Keratinocyte (primary cell): ENCODE data around the gene CCL20. TPM values are rescaled to one million over a fixed set of nuclear protein-coding genes. Genes with fewer than 3 reads are reported as not detected.

Experiments
- DNase-seq: peaks from one replicate; pipeline ENCODE4 v3.0.0-alpha.2; 2011; ENCODE audit warnings: low read depth, missing footprints, low spot score
- FAIRE-seq: peaks from 2 replicates; lab custom pipeline; 2011; peaks lifted over from hg19 to GRCh38; lab: Jason Lieb, UNC
- H2AFZ ChIP-seq: 2 replicates; pipeline ENCODE4 v1.6.0; 2012; ENCODE audit warnings: low read length, control low read depth, inconsistent platforms; ENCODE audit not compliant: control insufficient read depth
- H3K27ac ChIP-seq: 2 replicates; pipeline ENCODE4 v1.5.1; 2011; ENCODE audit warnings: low read length; ENCODE audit not compliant: control insufficient read depth, insufficient read depth
- H3K27me3 ChIP-seq: 3 replicates; pipeline ENCODE4 v1.6.0; 2011; ENCODE audit warnings: low read length; ENCODE audit not compliant: control insufficient read depth, insufficient read depth; ENCODE audit errors: extremely low read depth
- H3K36me3 ChIP-seq, 2 experiments: 2 replicates in 1 of 2; 3 replicates in 1 of 2; pipeline ENCODE4 v1.5.1; 2011; ENCODE audit warnings: low read length in 2 of 2, mild to moderate bottlenecking in 1 of 2; ENCODE audit not compliant: control insufficient read depth in 2 of 2, insufficient read depth in 2 of 2; ENCODE audit errors: extremely low read depth in 1 of 2
- H3K4me1 ChIP-seq: 3 replicates; pipeline ENCODE4 v1.5.1; 2011; ENCODE audit warnings: low read length; ENCODE audit not compliant: control insufficient read depth, insufficient read depth; ENCODE audit errors: extremely low read depth
- H3K4me2 ChIP-seq: 3 replicates; pipeline ENCODE4 v1.6.0; 2011; ENCODE audit warnings: low read depth, low read length; ENCODE audit not compliant: control insufficient read depth, insufficient read depth; ENCODE audit errors: extremely low read depth
- H3K4me3 ChIP-seq, 3 experiments: fragments of 200-600 bp in 1 of 3; sonication (generic) in 1 of 3; 2 replicates in 2 of 3; 3 replicates in 1 of 3; pipeline ENCODE4 v1.5.1; 2011 to 2016; ENCODE audit warnings: low read length in 3 of 3, mild to moderate bottlenecking in 3 of 3, control low read depth in 2 of 3, inconsistent platforms in 1 of 3, low read depth in 1 of 3, mixed read lengths in 1 of 3, mixed run types in 1 of 3, moderate library complexity in 1 of 3; ENCODE audit not compliant: control insufficient read depth in 2 of 3, insufficient read depth in 2 of 3; ENCODE audit errors: extremely low read depth in 1 of 3
- H3K79me2 ChIP-seq: 2 replicates; pipeline ENCODE4 v1.6.0; 2012; ENCODE audit warnings: low read length; ENCODE audit not compliant: control insufficient read depth, insufficient read depth
- H3K9ac ChIP-seq: 3 replicates; pipeline ENCODE4 v1.6.0; 2011; ENCODE audit warnings: low read length; ENCODE audit not compliant: control insufficient read depth, insufficient read depth; ENCODE audit errors: extremely low read depth
- H3K9me1 ChIP-seq: 3 replicates; pipeline ENCODE4 v1.6.0; 2011; ENCODE audit warnings: low read length; ENCODE audit not compliant: control insufficient read depth, insufficient read depth; ENCODE audit errors: extremely low read depth
- H3K9me3 ChIP-seq: 2 replicates; pipeline ENCODE4 v1.5.1; 2012; ENCODE audit warnings: low read depth, low read length; ENCODE audit not compliant: control insufficient read depth
- H4K20me1 ChIP-seq: 3 replicates; pipeline ENCODE4 v1.6.0; 2011; ENCODE audit warnings: low read length; ENCODE audit not compliant: control insufficient read depth, insufficient read depth; ENCODE audit errors: extremely low read depth
- EZH2 ChIP-seq: IDR thresholded peaks from one replicate; pipeline ENCODE4 v1.6.1; 2012; ENCODE audit warnings: inconsistent platforms, mild to moderate bottlenecking, low read length, moderate library complexity
- dilution Hi-C: fragments of 300-500 bp; cut with MboI; formaldehyde crosslinking; loops from one replicate; pipeline ENCODE4 v1.7.0; 2020; ENCODE audit warnings: low sequenced_read_pairs; ENCODE audit not compliant: extremely low pct_ligation_motif_present
- polyA plus RNA-seq, 5 experiments: library from polyadenylated mRNA; depleted of rRNA in 3 of 5; stranded (reverse) in 3 of 5; stranded (forward) in 1 of 5; unstranded in 1 of 5; fragments of >200 nt; gene quantifications; 1 replicate in 1 of 5; 2 replicates in 3 of 5; 3 replicates in 1 of 5; pipeline versions ENCODE4 v1.2.1 to v1.2.3, GENCODE V29; 2011 to 2012; ENCODE audit warnings: missing spikeins in 2 of 5, low read depth in 1 of 5, low replicate concordance in 1 of 5
- TF ChIP-seq, protein P1 (sequence below), 3 experiments: IDR thresholded peaks in 1 of 3; conservative IDR thresholded peaks in 1 of 3; optimal IDR thresholded peaks in 1 of 3; 2 replicates in 2 of 3; 3 replicates in 1 of 3; pipeline versions ENCODE3 to v1.5.1; 2011; ENCODE audit warnings: low read length in 3 of 3, mild to moderate bottlenecking in 3 of 3, moderate library complexity in 2 of 3, control low read depth in 1 of 3, inconsistent platforms in 1 of 3; ENCODE audit not compliant: insufficient read depth in 2 of 3; ENCODE audit errors: extremely low read depth in 1 of 3

CCL20 gene
- polyA plus RNA-seq, 1 donor (not counting 4 experiments of a cell fraction or from before 2014, with no cell fraction given), result 5.2 TPM

DNA sequence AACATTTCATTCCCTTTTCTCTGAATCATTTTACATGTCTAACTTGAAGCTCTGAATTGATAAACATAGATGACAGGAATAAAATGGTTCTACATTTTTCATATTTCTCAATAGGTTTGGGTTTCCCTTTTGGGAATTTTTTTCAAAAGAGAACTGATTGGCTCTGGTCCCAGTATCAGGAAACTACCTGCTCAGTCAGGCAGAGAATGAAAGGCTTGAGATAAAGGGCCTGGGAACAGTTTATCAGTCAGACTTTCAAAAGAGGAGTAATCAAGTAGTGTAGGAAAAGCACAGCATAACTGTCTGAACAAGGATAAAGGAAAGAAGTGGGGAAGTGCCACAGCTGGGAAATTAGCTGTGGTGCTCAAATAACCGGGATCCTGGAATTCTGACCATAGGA, 28.3 kb upstream of the CCL20 start:
- Histone ChIP-seq H3K4me2 (no peak overlapping the region), H4K20me1 (no peaks in the 10 kb centered on the region), H3K4me1 (peaks cover 23% of the 10 kb centered on the region), H3K27ac (no peak overlapping the region), H3K4me3 (no peak overlapping the region), H3K36me3 (no peaks in the 10 kb centered on the region), H3K9ac (no peak overlapping the region), H3K27me3 (no peaks in the 10 kb centered on the region), H2AFZ (no peak overlapping the region), H3K9me3 (peaks cover 1% of the 10 kb centered on the region), H3K9me1 (no peaks in the 10 kb centered on the region), H3K79me2 (no peaks in the 10 kb centered on the region)
- FAIRE-seq, result no peak
- dilution Hi-C loops, result no loop called here
- TF ChIP-seq EZH2, result no peak
- TF ChIP-seq, protein P1, sequence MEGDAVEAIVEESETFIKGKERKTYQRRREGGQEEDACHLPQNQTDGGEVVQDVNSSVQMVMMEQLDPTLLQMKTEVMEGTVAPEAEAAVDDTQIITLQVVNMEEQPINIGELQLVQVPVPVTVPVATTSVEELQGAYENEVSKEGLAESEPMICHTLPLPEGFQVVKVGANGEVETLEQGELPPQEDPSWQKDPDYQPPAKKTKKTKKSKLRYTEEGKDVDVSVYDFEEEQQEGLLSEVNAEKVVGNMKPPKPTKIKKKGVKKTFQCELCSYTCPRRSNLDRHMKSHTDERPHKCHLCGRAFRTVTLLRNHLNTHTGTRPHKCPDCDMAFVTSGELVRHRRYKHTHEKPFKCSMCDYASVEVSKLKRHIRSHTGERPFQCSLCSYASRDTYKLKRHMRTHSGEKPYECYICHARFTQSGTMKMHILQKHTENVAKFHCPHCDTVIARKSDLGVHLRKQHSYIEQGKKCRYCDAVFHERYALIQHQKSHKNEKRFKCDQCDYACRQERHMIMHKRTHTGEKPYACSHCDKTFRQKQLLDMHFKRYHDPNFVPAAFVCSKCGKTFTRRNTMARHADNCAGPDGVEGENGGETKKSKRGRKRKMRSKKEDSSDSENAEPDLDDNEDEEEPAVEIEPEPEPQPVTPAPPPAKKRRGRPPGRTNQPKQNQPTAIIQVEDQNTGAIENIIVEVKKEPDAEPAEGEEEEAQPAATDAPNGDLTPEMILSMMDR (optimal IDR thresholded peaks at IDR 0.05 in 1 of 3, IDR thresholded peaks at IDR 0.05 in 1 of 3, conservative IDR thresholded peaks at IDR 0.05 in 1 of 3; ENCODE audit: extremely low read depth in 1 of 3, insufficient read depth in 2 of 3, low read length in 3 of 3), result no peak
- DNase-seq, result no peak

DNA sequence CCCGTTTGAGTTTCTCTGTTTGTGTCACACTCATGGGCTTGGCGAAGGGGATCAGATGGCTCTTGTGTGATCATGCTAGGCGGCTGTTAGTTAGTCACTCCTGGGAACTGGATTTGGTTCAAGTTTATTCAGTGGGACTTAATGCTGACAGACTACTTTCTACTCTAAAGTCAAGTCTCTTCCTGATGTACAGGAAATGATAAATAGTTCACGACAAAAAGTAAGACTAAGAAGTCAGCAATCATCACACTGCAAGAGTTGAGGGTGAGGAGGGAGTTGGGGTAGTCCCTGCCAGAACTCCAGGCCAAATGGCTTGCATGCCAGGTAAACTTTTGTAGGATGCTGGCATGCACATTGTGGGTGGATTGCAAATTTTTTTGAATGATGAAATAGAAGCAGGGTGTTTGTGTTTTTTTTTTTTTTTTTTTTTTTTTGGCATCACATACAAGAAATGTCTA, 25.1 kb upstream of the CCL20 start:
- Histone ChIP-seq H3K4me2 (peak overlapping the region; percentile 9), H3K9me3 (peaks cover 1% of the 10 kb centered on the region), H3K4me1 (peaks cover 23% of the 10 kb centered on the region), H3K27me3 (no peaks in the 10 kb centered on the region), H2AFZ (no peak overlapping the region), H3K36me3 (no peaks in the 10 kb centered on the region), H4K20me1 (no peaks in the 10 kb centered on the region), H3K27ac (no peak overlapping the region), H3K9ac (no peak overlapping the region), H3K4me3 (no peak overlapping the region), H3K9me1 (no peaks in the 10 kb centered on the region), H3K79me2 (no peaks in the 10 kb centered on the region)
- no peak for FAIRE-seq
- dilution Hi-C loops, result no loop called here
- DNase-seq, result peak; percentile 46
- TF ChIP-seq EZH2, result no peak
- TF ChIP-seq, protein P1 (optimal IDR thresholded peaks at IDR 0.05 in 1 of 3, IDR thresholded peaks at IDR 0.05 in 1 of 3, conservative IDR thresholded peaks at IDR 0.05 in 1 of 3; ENCODE audit: extremely low read depth in 1 of 3, insufficient read depth in 2 of 3, low read length in 3 of 3), result no peak
